ENCODE data around the gene PRKCD.

The PRKCD gene

GRCh38 chr3:53160660-53161449 is at the start of gene PRKCD:
Gene PRKCD (plus strand): TSS chr3:53161209. CDS start chr3:53178423, 17,214 bp downstream.
- TF ChIP-seq CTCF (IDR thresholded peaks at IDR 0.05; ENCODE audit: insufficient read depth, low read depth, low read length, missing control alignments): peak; percentile 39
- peak; percentile 75 for DNase-seq (ENCODE audit: low read depth)
- H3K4me3 ChIP-seq (ENCODE audit: low read length): peak within 1 kb of the TSS; percentile 90

- no peak for TF ChIP-seq CTCF (IDR thresholded peaks at IDR 0.05; ENCODE audit: insufficient read depth, low read depth, low read length, missing control alignments)
- DNase-seq (ENCODE audit: low read depth): no peak
- H3K4me3 ChIP-seq (ENCODE audit: low read length): no peak overlapping the region
These were observed 49.2 kb upstream of the PRKCD start for GRCh38 chr3:53111822-53112221.

GRCh38 chr3:53113293-53114010 is 47.6 kb upstream of the PRKCD start:
- no peak overlapping the region for H3K4me3 ChIP-seq (ENCODE audit: low read length)
- no peak for DNase-seq (ENCODE audit: low read depth)
- TF ChIP-seq CTCF (IDR thresholded peaks at IDR 0.05; ENCODE audit: insufficient read depth, low read depth, low read length, missing control alignments): no peak

- TF ChIP-seq CTCF (IDR thresholded peaks at IDR 0.05; ENCODE audit: insufficient read depth, low read depth, low read length, missing control alignments): peak; percentile 96
- peak; percentile 81 for DNase-seq (ENCODE audit: low read depth)
- no peak overlapping the region for H3K4me3 ChIP-seq (ENCODE audit: low read length)
These were observed 47.0 kb upstream of the PRKCD start for GRCh38 chr3:53114011-53114400.

- peak; percentile 76 for DNase-seq (ENCODE audit: low read depth)
- no peak for TF ChIP-seq CTCF (IDR thresholded peaks at IDR 0.05; ENCODE audit: insufficient read depth, low read depth, low read length, missing control alignments)
- no peak overlapping the region for H3K4me3 ChIP-seq (ENCODE audit: low read length)
These were observed 46.5 kb upstream of the PRKCD start for GRCh38 chr3:53114412-53115074.

GRCh38 chr3:53116956-53117355 is 44.1 kb upstream of the PRKCD start:
- no peak overlapping the region for H3K4me3 ChIP-seq (ENCODE audit: low read length)
- no peak for TF ChIP-seq CTCF (IDR thresholded peaks at IDR 0.05; ENCODE audit: insufficient read depth, low read depth, low read length, missing control alignments)
- no peak for DNase-seq (ENCODE audit: low read depth)

All from epithelial cell of esophagus (primary cell).